GM21515 (cell line): ENCODE data around the gene SNX32.

Experiments used
- ATAC-seq: cut with Tn5 transposase; IDR thresholded peaks from one replicate; pipeline ENCODE4 v1.9.1; 2021; ENCODE audit not compliant: unreplicated experiment

Gene SNX32

GRCh38 chr11:65854852-65855837, 21.4 kb downstream of the SNX32 start:
- ATAC-seq, result no peak

- no peak for ATAC-seq
These were observed 22.2 kb downstream of the SNX32 start for GRCh38 chr11:65855927-65856363.

GRCh38 chr11:65856689-65857499, 23.1 kb downstream of the SNX32 start:
- ATAC-seq, result no peak

- ATAC-seq, result no peak
These were observed 23.7 kb downstream of the SNX32 start for GRCh38 chr11:65857500-65857852.

GRCh38 chr11:65857853-65858680, 24.3 kb downstream of the SNX32 start, which contains the start of gene CFL1:
CFL1 (minus strand) TSS chr11:65858180; CDS start chr11:65858099, 81 bp downstream.
- ATAC-seq, result peak; percentile 48

- ATAC-seq, result no peak
These were observed 24.9 kb downstream of the SNX32 start for GRCh38 chr11:65858681-65859087.

GRCh38 chr11:65859095-65859811, 25.5 kb downstream of the SNX32 start:
- ATAC-seq, result peak; percentile 51

GRCh38 chr11:65859812-65860277, 26.1 kb downstream of the SNX32 start:
- no peak for ATAC-seq

- no peak for ATAC-seq
These were observed 26.8 kb downstream of the SNX32 start, which contains the start of gene MUS81 for GRCh38 chr11:65860278-65861164. MUS81 (plus strand) TSS chr11:65860433; CDS start chr11:65860754, 321 bp downstream.

- ATAC-seq, result no peak
These were observed 27.4 kb downstream of the SNX32 start for GRCh38 chr11:65861165-65861505.

GRCh38 chr11:65861533-65862183, 27.9 kb downstream of the SNX32 start:
- no peak for ATAC-seq

GRCh38 chr11:65862191-65862735, 28.5 kb downstream of the SNX32 start:
- ATAC-seq, result no peak

GRCh38 chr11:65862941-65863888, 29.5 kb downstream of the SNX32 start:
- no peak for ATAC-seq

- no peak for ATAC-seq
These were observed 30.3 kb downstream of the SNX32 start for GRCh38 chr11:65863889-65864705.

- no peak for ATAC-seq
These were observed 31.1 kb downstream of the SNX32 start for GRCh38 chr11:65864706-65865471.
